Measurements from ENCODE around the gene FRYL.
A peak's percentile ranks its signal among the peaks of the same experiment; 100 is the strongest.

Gene FRYL

DNA sequence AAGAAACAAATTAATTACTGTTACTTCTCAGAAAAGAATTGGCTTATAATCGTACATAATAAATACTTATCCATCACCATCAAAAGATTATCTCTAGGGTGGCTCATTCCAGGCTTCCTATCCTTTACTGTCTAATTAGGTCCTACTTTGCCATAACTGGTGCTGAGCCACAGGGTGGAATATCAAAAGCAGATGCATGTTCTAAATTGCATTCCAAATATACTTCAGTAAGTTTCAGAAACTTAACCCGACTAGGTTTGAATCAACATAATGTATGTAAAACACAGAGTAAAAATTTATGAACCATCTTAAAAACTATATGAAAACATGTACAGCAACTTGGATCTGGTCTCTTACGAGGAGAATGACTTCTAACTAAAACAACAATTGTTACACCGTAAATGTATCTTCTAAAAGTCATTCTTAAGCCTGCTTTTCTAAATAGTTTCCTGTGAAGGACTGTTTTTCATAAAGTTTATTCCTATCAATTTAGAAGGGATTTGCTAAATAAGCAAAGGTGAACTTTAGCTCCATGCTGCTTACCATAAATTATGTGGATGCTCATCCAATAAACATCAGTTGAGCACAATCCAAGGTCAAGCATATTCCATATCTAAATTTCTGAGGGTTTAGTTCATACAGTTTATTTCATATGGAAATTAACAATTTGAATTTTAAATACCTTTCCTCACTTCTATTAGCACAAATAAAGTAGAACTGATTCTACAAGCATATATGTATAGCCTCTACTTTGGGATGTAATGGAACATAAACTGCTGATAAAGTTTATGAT is 276.6 kb downstream of the FRYL start:
- Histone ChIP-seq H3K4me1 (ENCODE audit: insufficient read depth, low read length) (peaks cover 9% of the 10 kb centered on the region), H3K9ac (ENCODE audit: low read depth, low read length) (no peak overlapping the region), H3K27ac (ENCODE audit: low read length) (no peak overlapping the region), H3K9me3 (ENCODE audit: insufficient read depth, low read depth, low read length) (no peaks in the 10 kb centered on the region), H3K4me3 (ENCODE audit: low read length) (no peak overlapping the region), H3K27me3 (ENCODE audit: insufficient read depth, low read length) (no peaks in the 10 kb centered on the region), H3K36me3 (ENCODE audit: insufficient read depth, low read depth, low read length) (peaks cover 65% of the 10 kb centered on the region)

DNA sequence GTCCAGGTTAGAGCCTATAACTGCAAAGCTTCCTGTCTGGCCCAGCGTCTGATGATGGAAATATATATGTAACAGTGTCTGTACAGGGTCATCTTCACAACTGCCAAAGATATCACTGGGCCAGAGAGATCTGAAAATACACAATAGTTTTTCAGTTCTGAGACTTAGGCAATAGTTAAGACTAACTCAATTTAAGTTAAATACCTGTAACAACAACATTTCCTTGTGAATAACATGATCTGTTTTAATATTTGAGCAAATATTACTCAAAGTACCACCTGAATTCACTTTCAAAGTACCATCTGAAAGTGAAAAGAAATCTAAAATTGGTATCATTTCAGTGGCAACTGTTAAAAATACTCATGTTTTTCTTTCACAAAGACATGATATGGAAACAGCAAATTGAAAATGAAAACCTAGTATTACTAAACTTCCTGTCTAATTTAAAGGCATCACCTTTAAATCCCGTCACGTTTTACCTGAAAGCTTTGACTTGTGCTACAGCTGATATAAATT is 280.5 kb downstream of the FRYL start:
- no peaks in the 10 kb centered on the region for H3K9me3 ChIP-seq (ENCODE audit: insufficient read depth, low read depth, low read length)
- H3K9ac ChIP-seq (ENCODE audit: low read depth, low read length), result no peak overlapping the region
- no peak overlapping the region for H3K4me3 ChIP-seq (ENCODE audit: low read length)
- H3K4me1 ChIP-seq (ENCODE audit: insufficient read depth, low read length), result peaks cover 9% of the 10 kb centered on the region
- no peaks in the 10 kb centered on the region for H3K27me3 ChIP-seq (ENCODE audit: insufficient read depth, low read length)
- no peak overlapping the region for H3K27ac ChIP-seq (ENCODE audit: low read length)
- H3K36me3 ChIP-seq (ENCODE audit: insufficient read depth, low read depth, low read length), result peaks cover 43% of the 10 kb centered on the region

DNA sequence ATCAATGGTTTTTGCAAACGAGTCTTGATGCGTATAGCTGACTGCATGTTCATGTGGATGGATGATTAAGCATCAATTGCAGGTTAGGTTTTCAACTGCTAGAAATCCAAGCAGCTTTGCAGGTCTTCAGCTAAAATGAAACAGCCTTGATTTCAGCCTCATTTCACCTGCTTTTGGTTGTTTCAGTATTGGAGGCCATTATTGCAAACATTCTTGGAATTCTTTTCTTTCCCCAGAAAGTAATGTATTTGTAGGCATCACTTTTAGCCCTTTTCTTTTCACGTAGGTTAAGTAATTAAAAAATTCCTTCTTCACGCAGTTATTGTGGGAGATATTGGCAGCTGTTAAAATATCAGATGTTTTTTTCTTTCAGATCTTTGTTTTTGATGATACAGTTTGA is 281.2 kb downstream of the FRYL start:
- H3K36me3 ChIP-seq (ENCODE audit: insufficient read depth, low read depth, low read length), result peaks cover 41% of the 10 kb centered on the region
- H3K27me3 ChIP-seq (ENCODE audit: insufficient read depth, low read length), result peaks cover 3% of the 10 kb centered on the region; the same call in 1 of the 2 replicates
- H3K9me3 ChIP-seq (ENCODE audit: insufficient read depth, low read depth, low read length), result no peaks in the 10 kb centered on the region
- peaks cover 9% of the 10 kb centered on the region for H3K4me1 ChIP-seq (ENCODE audit: insufficient read depth, low read length)
- H3K4me3 ChIP-seq (ENCODE audit: low read length), result no peak overlapping the region
- H3K9ac ChIP-seq (ENCODE audit: low read depth, low read length), result no peak overlapping the region
- no peak overlapping the region for H3K27ac ChIP-seq (ENCODE audit: low read length)

GRCh38 chr4:48495941-48496340 is 284.1 kb downstream of the FRYL start:
- Histone ChIP-seq H3K9ac (ENCODE audit: low read depth, low read length) (no peak overlapping the region), H3K36me3 (ENCODE audit: insufficient read depth, low read depth, low read length) (peaks cover 22% of the 10 kb centered on the region), H3K9me3 (ENCODE audit: insufficient read depth, low read depth, low read length) (no peaks in the 10 kb centered on the region), H3K27ac (ENCODE audit: low read length) (no peak overlapping the region), H3K4me3 (ENCODE audit: low read length) (no peak overlapping the region), H3K27me3 (ENCODE audit: insufficient read depth, low read length) (peaks cover 32% of the 10 kb centered on the region), H3K4me1 (ENCODE audit: insufficient read depth, low read length) (peaks cover 9% of the 10 kb centered on the region; the same call in 1 of the 2 replicates)

DNA sequence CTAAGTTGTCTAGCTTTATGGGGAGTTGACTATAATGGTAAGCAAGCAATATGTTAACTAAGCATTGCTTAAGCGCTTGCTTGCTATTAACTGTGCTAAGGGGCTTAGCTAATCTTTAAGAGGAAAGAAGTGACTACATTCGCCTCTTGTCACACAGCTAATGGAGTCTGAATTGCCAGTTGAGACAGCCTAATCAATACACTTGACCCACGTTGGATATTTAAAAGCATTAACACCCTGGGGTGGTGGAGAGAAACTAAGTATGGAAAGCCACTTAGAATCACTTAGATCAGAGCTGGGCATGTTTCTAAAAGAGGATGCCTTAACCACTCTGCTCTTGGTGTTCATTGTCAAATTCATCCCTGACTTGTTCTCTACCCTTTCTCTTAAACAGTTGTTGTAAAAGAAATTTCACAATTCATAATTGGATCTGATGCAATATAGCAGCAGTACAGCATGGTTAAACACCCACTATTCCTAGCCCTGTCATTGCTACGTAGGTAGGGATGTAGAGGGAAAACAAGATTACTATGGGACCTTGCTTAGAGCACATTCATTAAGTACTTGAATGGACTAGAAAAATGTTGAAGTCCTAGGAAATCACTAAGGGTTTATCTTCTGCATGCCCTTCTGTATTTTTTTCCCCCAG is 286.5 kb downstream of the FRYL start:
- Histone ChIP-seq H3K9me3 (ENCODE audit: insufficient read depth, low read depth, low read length) (no peaks in the 10 kb centered on the region), H3K4me3 (ENCODE audit: low read length) (no peak overlapping the region), H3K27ac (ENCODE audit: low read length) (no peak overlapping the region), H3K27me3 (ENCODE audit: insufficient read depth, low read length) (peaks cover 55% of the 10 kb centered on the region), H3K9ac (ENCODE audit: low read depth, low read length) (no peak overlapping the region), H3K4me1 (ENCODE audit: insufficient read depth, low read length) (peaks cover 6% of the 10 kb centered on the region; the same call in 1 of the 2 replicates), H3K36me3 (ENCODE audit: insufficient read depth, low read depth, low read length) (peaks cover 5% of the 10 kb centered on the region; the same call in 1 of the 2 replicates)

GRCh38 chr4:48491514-48492176 is 288.4 kb downstream of the FRYL start:
- Histone ChIP-seq H3K9me3 (ENCODE audit: insufficient read depth, low read depth, low read length) (no peaks in the 10 kb centered on the region), H3K9ac (ENCODE audit: low read depth, low read length) (no peak overlapping the region), H3K4me3 (ENCODE audit: low read length) (peak overlapping the region; percentile 54; the same call in 1 of the 2 replicates), H3K36me3 (ENCODE audit: insufficient read depth, low read depth, low read length) (no peaks in the 10 kb centered on the region), H3K4me1 (ENCODE audit: insufficient read depth, low read length) (peaks cover 12% of the 10 kb centered on the region; the same call in 1 of the 2 replicates), H3K27me3 (ENCODE audit: insufficient read depth, low read length) (peaks cover 73% of the 10 kb centered on the region), H3K27ac (ENCODE audit: low read length) (no peak overlapping the region)

- H3K9me3 ChIP-seq (ENCODE audit: insufficient read depth, low read depth, low read length), result no peaks in the 10 kb centered on the region
- H3K9ac ChIP-seq (ENCODE audit: low read depth, low read length), result no peak overlapping the region
- no peaks in the 10 kb centered on the region for H3K36me3 ChIP-seq (ENCODE audit: insufficient read depth, low read depth, low read length)
- peak overlapping the region; percentile 54; the same call in 1 of the 2 replicates for H3K4me3 ChIP-seq (ENCODE audit: low read length)
- H3K4me1 ChIP-seq (ENCODE audit: insufficient read depth, low read length), result peaks cover 12% of the 10 kb centered on the region; the same call in 1 of the 2 replicates
- no peak overlapping the region for H3K27ac ChIP-seq (ENCODE audit: low read length)
- peaks cover 77% of the 10 kb centered on the region for H3K27me3 ChIP-seq (ENCODE audit: insufficient read depth, low read length)
Measured at GRCh38 chr4:48490680-48491513, 289.2 kb downstream of the FRYL start.

DNA sequence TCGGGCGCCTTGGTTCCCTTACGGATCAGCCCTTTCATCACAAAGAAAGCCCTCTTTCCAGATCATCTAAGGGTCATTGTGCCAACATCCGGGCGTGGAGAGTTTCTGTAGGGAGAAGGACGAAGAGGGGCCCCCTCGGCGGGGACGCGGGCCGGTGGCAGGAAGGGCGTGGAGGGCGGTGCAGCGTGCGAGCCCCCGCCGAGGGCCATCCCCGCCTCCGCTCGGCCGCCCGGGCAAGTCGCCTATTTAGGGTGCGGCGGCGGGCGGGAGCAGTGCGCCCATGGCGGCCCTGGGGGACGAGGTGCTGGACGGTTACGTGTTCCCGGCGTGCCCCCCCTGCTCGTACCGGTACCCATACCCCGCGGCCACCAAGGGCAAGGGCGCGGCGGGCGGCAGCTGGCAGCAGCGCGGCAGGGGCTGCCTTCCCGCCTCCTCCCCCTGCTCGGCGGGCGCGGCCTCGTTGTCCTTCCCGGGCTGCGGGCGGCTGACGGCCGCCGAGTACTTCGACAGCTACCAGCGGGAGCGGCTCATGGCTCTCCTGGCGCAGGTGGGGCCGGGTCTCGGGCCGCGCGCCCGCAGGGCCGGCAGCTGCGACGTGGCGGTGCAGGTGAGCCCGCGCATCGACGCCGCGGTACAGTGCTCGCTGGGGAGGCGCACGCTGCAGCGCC is 289.9 kb downstream of the FRYL start, which contains the start of gene ZAR1:
Gene ZAR1 (plus strand): TSS at position 241 of the 668 bp plus-strand sequence. CDS start 40 bp downstream, at position 281.
- no peaks in the 10 kb centered on the region for H3K36me3 ChIP-seq (ENCODE audit: insufficient read depth, low read depth, low read length)

DNA sequence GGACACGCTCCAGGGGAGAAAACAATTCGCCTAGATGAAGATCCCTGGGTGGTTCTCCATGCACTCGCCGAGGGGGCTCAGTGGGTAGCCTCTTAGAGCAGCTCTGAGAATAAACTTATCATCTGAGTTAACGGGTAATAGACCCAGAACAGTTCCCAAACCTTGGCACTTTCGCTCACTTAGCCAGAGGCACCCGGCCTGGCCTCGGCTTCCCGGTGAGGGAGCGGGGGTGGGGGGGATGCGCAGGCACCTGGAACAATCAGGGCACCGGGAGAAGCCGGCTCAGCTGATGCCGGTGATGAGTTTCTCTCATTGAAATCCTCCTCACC is 290.4 kb downstream of the FRYL start:
- no peak overlapping the region for H3K27ac ChIP-seq (ENCODE audit: low read length)
- peaks cover 89% of the 10 kb centered on the region for H3K27me3 ChIP-seq (ENCODE audit: insufficient read depth, low read length)
- H3K36me3 ChIP-seq (ENCODE audit: insufficient read depth, low read depth, low read length), result no peaks in the 10 kb centered on the region
- H3K9me3 ChIP-seq (ENCODE audit: insufficient read depth, low read depth, low read length), result no peaks in the 10 kb centered on the region
- no peak overlapping the region for H3K9ac ChIP-seq (ENCODE audit: low read depth, low read length)
- peaks cover 12% of the 10 kb centered on the region; the same call in 1 of the 2 replicates for H3K4me1 ChIP-seq (ENCODE audit: insufficient read depth, low read length)
- peak overlapping the region; percentile 54; the same call in 1 of the 2 replicates for H3K4me3 ChIP-seq (ENCODE audit: low read length)

More for the DNA sequence above, 289.9 kb downstream of the FRYL start, which contains the start of gene ZAR1:
- peak within 1 kb of the TSS; percentile 54; the same call in 1 of the 2 replicates for H3K4me3 ChIP-seq (ENCODE audit: low read length)
- H3K4me1 ChIP-seq (ENCODE audit: insufficient read depth, low read length), result peaks cover 12% of the 10 kb centered on the region; the same call in 1 of the 2 replicates
- H3K9ac ChIP-seq (ENCODE audit: low read depth, low read length), result no peak within 1 kb of the TSS
- H3K9me3 ChIP-seq (ENCODE audit: insufficient read depth, low read depth, low read length), result no peaks in the 10 kb centered on the region
- H3K27me3 ChIP-seq (ENCODE audit: insufficient read depth, low read length), result peaks cover 84% of the 10 kb centered on the region
- H3K27ac ChIP-seq (ENCODE audit: low read length), result no peak within 1 kb of the TSS

- H3K27ac ChIP-seq (ENCODE audit: low read length), result no peak overlapping the region
- peak overlapping the region; percentile 55; the same call in 1 of the 2 replicates for H3K4me3 ChIP-seq (ENCODE audit: low read length)
- peaks cover 12% of the 10 kb centered on the region; the same call in 1 of the 2 replicates for H3K4me1 ChIP-seq (ENCODE audit: insufficient read depth, low read length)
- H3K9me3 ChIP-seq (ENCODE audit: insufficient read depth, low read depth, low read length), result no peaks in the 10 kb centered on the region
- H3K9ac ChIP-seq (ENCODE audit: low read depth, low read length), result no peak overlapping the region
- H3K27me3 ChIP-seq (ENCODE audit: insufficient read depth, low read length), result peaks cover 85% of the 10 kb centered on the region
- H3K36me3 ChIP-seq (ENCODE audit: insufficient read depth, low read depth, low read length), result no peaks in the 10 kb centered on the region
Measured at GRCh38 chr4:48484494-48485168, 295.4 kb downstream of the FRYL start.

Data from iPS-20b (cell line).